Measurements from ENCODE around the gene SGPP2.

The SGPP2 gene

GRCh38 chr2:222479859-222480258 lies 55.5 kb downstream of the SGPP2 start:
- no peak for DNase-seq

- DNase-seq: no peak
Measured at GRCh38 chr2:222480497-222480896, 56.2 kb downstream of the SGPP2 start.

GRCh38 chr2:222481941-222482340 lies 57.6 kb downstream of the SGPP2 start:
- no peak for DNase-seq

- no peak for DNase-seq
Measured at GRCh38 chr2:222483513-222484039, 59.2 kb downstream of the SGPP2 start.

- no peak for DNase-seq
Measured at GRCh38 chr2:222485367-222486211, 61.2 kb downstream of the SGPP2 start.

- no peak for DNase-seq
Measured at GRCh38 chr2:222490131-222490530, 65.8 kb downstream of the SGPP2 start.

- DNase-seq: no peak
Measured at GRCh38 chr2:222492683-222493082, 68.3 kb downstream of the SGPP2 start.

GRCh38 chr2:222494104-222494739 lies 69.9 kb downstream of the SGPP2 start:
- DNase-seq: no peak

GRCh38 chr2:222495388-222495787 lies 71.0 kb downstream of the SGPP2 start:
- DNase-seq: no peak

- no peak for DNase-seq
Measured at GRCh38 chr2:222499226-222499625, 74.9 kb downstream of the SGPP2 start.

GRCh38 chr2:222504191-222504590 lies 79.8 kb downstream of the SGPP2 start:
- no peak for DNase-seq

GRCh38 chr2:222504719-222505118 lies 80.4 kb downstream of the SGPP2 start:
- DNase-seq: no peak

GRCh38 chr2:222506230-222506935 lies 82.0 kb downstream of the SGPP2 start:
- peak; percentile 50 for DNase-seq

GRCh38 chr2:222514901-222515300 lies 90.6 kb downstream of the SGPP2 start:
- peak; percentile 11 for DNase-seq

- no peak for DNase-seq
Measured at GRCh38 chr2:222518570-222519381, 94.4 kb downstream of the SGPP2 start.

GRCh38 chr2:222521099-222521498 lies 96.8 kb downstream of the SGPP2 start:
- no peak for DNase-seq

GRCh38 chr2:222522082-222522481 lies 97.7 kb downstream of the SGPP2 start:
- no peak for DNase-seq

GRCh38 chr2:222523783-222524544 lies 99.6 kb downstream of the SGPP2 start:
- DNase-seq: no peak

GRCh38 chr2:222525811-222526210 lies 101.5 kb downstream of the SGPP2 start:
- DNase-seq: no peak

- DNase-seq: no peak
Measured at GRCh38 chr2:222526480-222527277, 102.3 kb downstream of the SGPP2 start.

GRCh38 chr2:222532315-222532714 lies 108.0 kb downstream of the SGPP2 start:
- DNase-seq: no peak

Data from hematopoietic multipotent progenitor cell treated with erythropoietin and hydrocortisone succinate and interleukin-3 and kit ligand, for 6 days (in vitro differentiated cells).